D341Med (cell line): ENCODE measurements around the gene CHSY1.
A peak's percentile ranks its signal among the peaks of the same experiment; 100 is the strongest.

Experiments used
- DNase-seq: peaks from one replicate; pipeline ENCODE4 v3.0.0; 2012; ENCODE audit warnings: low spot score

Gene CHSY1

DNA sequence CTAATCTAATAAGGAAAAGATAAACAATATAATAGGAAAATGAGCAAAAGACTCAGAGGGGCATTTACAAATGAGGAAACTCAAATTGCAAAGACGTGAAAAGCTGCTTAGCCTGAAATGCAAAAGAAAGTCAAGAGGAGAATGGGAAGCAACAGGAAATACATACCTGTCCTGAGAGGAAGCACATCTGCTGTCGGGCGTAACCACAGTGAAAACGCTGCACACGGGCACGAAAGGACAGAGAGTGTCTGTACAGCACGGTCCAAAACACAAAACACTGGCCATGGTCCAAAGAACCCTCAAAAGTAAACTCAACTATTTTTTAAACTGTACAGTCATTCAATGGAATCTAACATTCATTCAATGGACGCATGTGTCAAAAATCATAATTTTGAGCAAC lies 100.6 kb downstream of the CHSY1 start:
- no peak for DNase-seq

GRCh38 chr15:101150723-101151040 lies 101.2 kb downstream of the CHSY1 start:
- no peak for DNase-seq

GRCh38 chr15:101149864-101150722 lies 101.8 kb downstream of the CHSY1 start:
- no peak for DNase-seq

GRCh38 chr15:101148881-101149664 lies 102.8 kb downstream of the CHSY1 start:
- DNase-seq = no peak

DNA sequence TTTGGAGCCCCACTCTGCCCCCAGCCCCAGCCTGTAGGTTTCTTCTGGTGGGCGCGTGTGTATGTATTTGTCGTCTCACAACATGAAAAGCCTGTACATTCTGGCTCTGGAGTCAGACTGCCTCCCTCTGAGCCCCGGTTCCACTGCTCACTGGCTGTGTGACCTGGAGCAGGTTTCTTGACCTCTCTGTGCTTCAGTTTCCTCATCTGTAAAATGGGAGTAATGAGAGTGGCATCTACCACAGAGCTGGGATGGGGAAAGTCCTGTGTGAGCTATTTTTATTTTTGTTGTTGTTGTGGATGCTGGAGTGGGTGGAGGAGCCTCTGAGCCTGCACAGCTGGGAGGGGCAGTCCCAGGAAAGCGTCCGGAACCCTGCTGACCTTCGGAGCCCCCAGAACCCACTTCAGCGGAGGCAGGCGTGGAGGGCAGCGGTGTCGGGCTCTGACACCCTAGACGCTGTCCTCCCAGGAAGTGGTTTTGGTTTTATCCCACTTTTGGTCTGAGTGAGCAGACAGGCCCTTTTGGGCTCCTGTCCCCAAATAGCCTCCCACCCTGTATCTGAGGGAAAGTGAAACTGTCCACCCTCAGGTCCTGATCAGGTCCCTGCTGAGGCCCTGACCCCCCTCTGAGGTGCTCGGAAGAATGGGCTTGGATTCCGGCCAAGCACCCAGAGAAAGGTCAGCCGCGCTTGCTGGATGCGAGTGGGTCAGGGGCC lies 103.5 kb downstream of the CHSY1 start:
- no peak for DNase-seq

DNA sequence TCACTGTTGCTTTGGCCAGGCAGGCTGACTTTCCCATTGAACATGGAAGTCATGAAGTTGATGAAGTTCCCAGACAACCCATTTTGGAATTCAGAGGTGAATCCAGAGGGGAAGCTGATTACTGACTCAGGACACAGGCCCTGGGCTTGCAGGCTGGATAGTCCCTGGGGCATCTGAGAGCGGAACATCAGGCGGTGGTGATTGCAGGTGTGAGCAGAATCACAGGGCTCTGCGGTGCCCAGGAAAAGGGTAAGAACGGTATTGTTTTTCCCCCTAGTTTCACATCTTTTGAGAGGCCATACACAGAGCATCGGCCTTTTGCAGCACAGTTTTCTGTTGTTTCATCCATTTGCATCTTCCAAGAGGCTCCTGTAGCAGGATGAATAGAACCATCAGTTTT lies 104.7 kb downstream of the CHSY1 start:
- no peak for DNase-seq

DNA sequence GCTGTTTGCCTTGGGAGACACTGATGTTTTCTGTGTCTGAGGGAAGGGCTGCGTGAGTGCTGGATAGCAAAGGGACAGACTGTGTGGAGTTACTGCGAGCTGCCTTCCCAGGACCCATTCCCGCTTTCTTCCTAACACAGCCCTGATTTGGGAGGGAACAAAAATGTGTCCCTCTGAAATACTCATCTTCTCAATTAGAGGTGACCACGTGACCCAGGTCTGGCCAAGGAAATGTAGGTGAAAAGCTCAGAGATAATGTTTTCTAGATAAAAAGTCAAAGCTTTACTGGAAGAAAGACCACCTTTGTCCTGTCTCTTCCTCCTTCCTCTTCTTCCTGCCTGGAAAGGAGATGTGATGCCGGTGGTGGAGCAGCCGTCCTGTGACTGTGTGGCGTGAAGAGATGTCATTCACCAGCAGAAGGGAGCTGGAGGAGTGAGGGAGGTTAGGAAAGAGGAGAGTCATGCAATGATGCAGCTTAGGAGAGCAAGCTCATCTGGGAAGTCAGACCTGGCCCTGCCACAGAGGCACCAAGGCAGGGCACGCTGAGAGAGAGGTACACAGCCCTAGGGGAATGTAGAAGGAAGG lies 105.6 kb downstream of the CHSY1 start:
- DNase-seq = no peak

DNA sequence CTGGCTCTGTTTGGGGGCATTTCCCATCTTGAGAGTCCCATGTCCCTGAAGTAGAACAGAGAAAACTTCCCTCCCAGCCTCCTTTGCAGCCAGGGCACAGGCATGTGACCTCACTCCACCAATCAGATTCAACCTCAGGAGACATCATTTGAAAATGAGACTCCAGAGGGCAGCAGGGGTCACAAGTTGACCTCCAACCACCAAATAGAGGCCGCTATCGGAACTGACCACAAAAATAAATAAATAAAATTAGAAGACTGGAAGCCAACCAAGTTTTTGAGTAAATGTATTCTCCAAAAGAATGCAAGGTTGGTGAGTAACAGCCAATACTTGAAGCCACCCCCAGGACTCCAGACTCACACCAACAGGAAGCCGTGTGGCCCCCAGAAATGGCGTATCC lies 106.5 kb downstream of the CHSY1 start:
- DNase-seq = no peak

DNA sequence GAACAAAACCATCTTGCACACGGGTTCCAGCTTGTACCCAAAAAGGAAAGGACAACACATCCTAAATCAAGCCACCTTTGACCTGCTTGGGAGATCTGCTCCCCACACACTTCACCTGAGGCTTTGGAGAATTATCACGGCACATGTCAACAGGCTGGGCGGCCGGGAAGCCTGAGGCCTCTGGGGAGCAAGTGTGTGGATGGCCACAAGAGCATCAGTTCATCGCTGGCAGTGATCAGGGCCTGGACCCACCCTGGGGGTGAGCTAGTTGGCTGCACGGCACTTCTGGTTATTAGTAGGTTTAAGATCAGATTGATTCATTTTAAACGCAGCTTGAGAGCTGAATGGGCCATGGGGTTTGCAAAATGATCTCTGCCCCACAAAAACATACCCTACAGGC lies 108.5 kb downstream of the CHSY1 start:
- peak; percentile 24 for DNase-seq

DNA sequence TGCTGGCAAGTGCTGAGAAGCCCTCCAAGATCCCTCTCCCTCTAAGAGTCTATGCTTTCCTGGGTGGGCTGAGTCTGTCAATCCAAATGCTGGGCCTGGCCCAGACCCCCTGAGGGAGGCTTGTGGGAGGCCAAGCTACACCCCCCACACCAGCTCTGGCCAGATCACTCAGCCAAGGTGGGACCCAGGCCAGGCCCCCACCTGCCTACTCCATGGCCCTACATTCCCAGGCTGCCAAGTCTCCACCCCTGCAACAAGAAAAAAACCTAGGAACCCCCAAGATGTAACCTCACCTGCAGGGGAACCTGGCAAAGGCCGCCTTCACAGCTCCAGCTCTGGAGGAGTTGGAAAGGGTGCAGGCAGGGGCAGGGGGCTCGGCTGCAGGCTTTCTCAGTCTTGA lies 109.1 kb downstream of the CHSY1 start:
- peak; percentile 14 for DNase-seq

- no peak for DNase-seq
These were observed 109.8 kb downstream of the CHSY1 start for GRCh38 chr15:101141926-101142527.

DNA sequence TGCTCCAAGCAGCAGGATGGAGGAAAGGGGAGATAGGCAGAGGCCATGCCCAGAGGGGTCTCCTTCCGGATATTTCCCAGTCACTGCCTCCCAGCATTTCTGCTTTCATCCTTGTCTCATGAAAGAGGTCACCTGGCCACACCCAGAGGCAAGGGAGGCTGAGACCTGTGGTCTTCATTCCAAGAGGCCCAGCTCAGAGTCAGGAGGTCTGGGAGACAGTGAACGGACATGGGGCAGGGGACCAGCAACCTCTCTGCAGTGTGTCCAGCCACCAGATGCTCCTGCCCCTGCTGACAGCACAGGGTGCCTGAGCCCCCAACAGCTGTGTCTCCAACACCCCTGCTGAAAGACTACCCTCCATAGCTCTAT lies 111.2 kb downstream of the CHSY1 start:
- DNase-seq = peak; percentile 14

GRCh38 chr15:101139986-101140696 lies 111.7 kb downstream of the CHSY1 start:
- peak; percentile 9 for DNase-seq

GRCh38 chr15:101138913-101139880 lies 112.7 kb downstream of the CHSY1 start:
- peak; percentile 18 for DNase-seq

DNA sequence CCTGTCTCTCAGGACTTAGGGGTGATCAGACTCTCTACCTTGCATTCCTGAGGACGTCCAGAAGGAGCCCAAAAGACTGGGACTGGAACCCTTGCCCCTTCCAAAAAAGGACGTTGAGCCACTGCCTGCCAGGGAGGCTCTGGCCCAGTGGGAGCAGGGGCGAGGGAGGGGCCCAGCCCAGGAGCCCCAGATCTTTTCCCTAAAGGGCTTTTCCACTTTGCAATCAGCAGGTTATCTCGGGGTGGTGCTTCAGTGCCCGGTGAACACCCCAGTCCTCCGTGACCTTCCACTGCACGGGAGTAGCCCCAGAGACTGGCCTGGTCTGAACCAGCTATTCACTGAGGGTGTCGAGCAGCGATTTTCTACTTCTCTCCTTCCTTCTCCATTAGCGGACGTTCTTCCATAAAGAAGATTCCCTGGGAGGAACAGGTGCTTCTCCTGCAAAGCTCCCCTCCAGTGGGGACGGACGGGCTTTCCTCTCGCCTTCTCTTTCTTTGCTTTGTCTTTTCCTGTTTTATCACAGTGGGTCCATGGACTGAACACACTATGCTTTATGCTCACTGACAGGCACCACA lies 113.7 kb downstream of the CHSY1 start:
- DNase-seq = no peak

GRCh38 chr15:101137312-101137940 lies 114.4 kb downstream of the CHSY1 start:
- DNase-seq = no peak

- no peak for DNase-seq
These were observed 115.2 kb downstream of the CHSY1 start for GRCh38 chr15:101136381-101137268.

GRCh38 chr15:101135532-101136166 lies 116.2 kb downstream of the CHSY1 start:
- DNase-seq = no peak
